ENCODE results near the gene FA2H.

FA2H gene

GRCh38 chr16:74757349-74757748 is 17.3 kb downstream of the FA2H start:
- no peak for TF ChIP-seq ZFX (IDR thresholded peaks at IDR 0.05; ENCODE audit: borderline replicate concordance)
- TF ChIP-seq CTCF (IDR thresholded peaks at IDR 0.05): no peak
- no peak overlapping the region for H3K27ac ChIP-seq

- TF ChIP-seq ZFX (IDR thresholded peaks at IDR 0.05; ENCODE audit: borderline replicate concordance): no peak
- no peak for TF ChIP-seq CTCF (IDR thresholded peaks at IDR 0.05)
- no peak overlapping the region for H3K27ac ChIP-seq
These were observed 18.4 kb downstream of the FA2H start for GRCh38 chr16:74756203-74756602.

- no peak overlapping the region for H3K27ac ChIP-seq
- no peak for TF ChIP-seq CTCF (IDR thresholded peaks at IDR 0.05)
- TF ChIP-seq ZFX (IDR thresholded peaks at IDR 0.05; ENCODE audit: borderline replicate concordance): no peak
These were observed 21.4 kb downstream of the FA2H start for GRCh38 chr16:74753180-74753579.

GRCh38 chr16:74752756-74753155 is 21.9 kb downstream of the FA2H start:
- no peak for TF ChIP-seq CTCF (IDR thresholded peaks at IDR 0.05)
- no peak for TF ChIP-seq ZFX (IDR thresholded peaks at IDR 0.05; ENCODE audit: borderline replicate concordance)
- H3K27ac ChIP-seq: no peak overlapping the region

- no peak overlapping the region for H3K27ac ChIP-seq
- TF ChIP-seq CTCF (IDR thresholded peaks at IDR 0.05): no peak
- TF ChIP-seq ZFX (IDR thresholded peaks at IDR 0.05; ENCODE audit: borderline replicate concordance): no peak
These were observed 22.4 kb downstream of the FA2H start for GRCh38 chr16:74752258-74752657.

GRCh38 chr16:74751658-74752057 is 23.0 kb downstream of the FA2H start:
- no peak overlapping the region for H3K27ac ChIP-seq
- TF ChIP-seq ZFX (IDR thresholded peaks at IDR 0.05; ENCODE audit: borderline replicate concordance) (no peak), CTCF (IDR thresholded peaks at IDR 0.05) (no peak)

- H3K27ac ChIP-seq: no peak overlapping the region
- TF ChIP-seq ZFX (IDR thresholded peaks at IDR 0.05; ENCODE audit: borderline replicate concordance) (no peak), CTCF (IDR thresholded peaks at IDR 0.05) (no peak)
These were observed 25.1 kb downstream of the FA2H start for GRCh38 chr16:74749291-74750055.
